Panc1 (cell line): ENCODE results near the gene SOD1. TPM values are rescaled to one million over a fixed set of nuclear protein-coding genes. Genes with fewer than 3 reads are reported as not detected.

Source experiments
- ATAC-seq: fragments of 200-7000 bp; cut with Tn5 transposase; 2 replicates; pipeline ENCODE4 v1.9.1; 2020; ENCODE audit warnings: mild to moderate bottlenecking, moderate library complexity
- BruUV-seq: library from RNA; stranded (reverse); fragments of 400-500 nt; replicated peaks from 2 replicates; lab custom pipeline; 2021; lab: Mats Ljungman, UMichigan
- CTCF ChIA-PET: fragments of 300-600 bp; sonication (Branson Sonifier 250); formaldehyde crosslinking; loops from one replicate; lab custom pipeline; 2022; ENCODE audit warnings: antibody characterized with exemption; lab: Charles Lee
- POLR2A ChIA-PET: fragments of 300-600 bp; sonication (Branson Sonifier 250); formaldehyde crosslinking; loops from one replicate; lab custom pipeline; 2022; ENCODE audit warnings: antibody characterized with exemption; lab: Charles Lee
- DNase-seq: peaks from one replicate; pipeline ENCODE4 v3.0.0-alpha.2; 2010; ENCODE audit warnings: low read depth, low spot score
- H3K27ac ChIP-seq: 2 replicates; pipeline ENCODE4 v1.5.1; 2011; ENCODE audit warnings: mild to moderate bottlenecking, low read length, inconsistent platforms
- H3K27me3 ChIP-seq: fragments of 200-500 bp; sonication (Bioruptor generic); 2 replicates; pipeline ENCODE4 v1.6.0; 2014; ENCODE audit warnings: low read length, inconsistent platforms; ENCODE audit not compliant: control insufficient read depth, insufficient read depth
- H3K36me3 ChIP-seq: fragments of 200-500 bp; sonication (Bioruptor generic); 2 replicates; pipeline ENCODE4 v1.5.1; 2014; ENCODE audit warnings: inconsistent platforms, mild to moderate bottlenecking, low read length, moderate library complexity; ENCODE audit not compliant: control insufficient read depth, insufficient read depth
- H3K4me1 ChIP-seq: 2 replicates; pipeline ENCODE4 v1.5.1; 2011; ENCODE audit warnings: inconsistent platforms, mild to moderate bottlenecking, low read length, moderate library complexity; ENCODE audit not compliant: control insufficient read depth, insufficient read depth
- H3K4me3 ChIP-seq, 2 experiments: 2 replicates each; pipeline ENCODE4 v1.5.1; 2011 to 2012; ENCODE audit warnings: low read depth in 2 of 2, low read length in 2 of 2, mild to moderate bottlenecking in 2 of 2, inconsistent platforms in 1 of 2, moderate library complexity in 1 of 2
- H3K9me3 ChIP-seq: fragments of 200-500 bp; sonication (Bioruptor generic); 2 replicates; pipeline ENCODE4 v1.5.1; 2014; ENCODE audit warnings: low read depth, mild to moderate bottlenecking, inconsistent platforms, low read length, moderate library complexity; ENCODE audit not compliant: control insufficient read depth, insufficient read depth
- CTCF ChIP-seq: fragments of 450-650 bp; IDR thresholded peaks from 2 replicates; pipeline ENCODE4 v1.5.1; 2017; ENCODE audit warnings: mild to moderate bottlenecking
- POLR2AphosphoS5 ChIP-seq: IDR thresholded peaks from 2 replicates; pipeline ENCODE4 v1.6.1; 2012; ENCODE audit warnings: mild to moderate bottlenecking, low read depth, low read length, moderate library complexity
- REST ChIP-seq, 2 experiments: IDR thresholded peaks; 2 replicates each; pipeline ENCODE4 v1.6.1; 2011 to 2012; ENCODE audit warnings: low read depth in 2 of 2, control low read depth in 1 of 2, low read length in 1 of 2, mild to moderate bottlenecking in 1 of 2, moderate library complexity in 1 of 2; ENCODE audit not compliant: insufficient read depth in 1 of 2
- SIN3A ChIP-seq: IDR thresholded peaks from 2 replicates; pipeline ENCODE4 v1.6.1; 2012; ENCODE audit warnings: low read depth, mild to moderate bottlenecking, low read length, moderate library complexity, borderline replicate concordance; ENCODE audit not compliant: insufficient read depth
- TCF7L2 ChIP-seq: IDR thresholded peaks from 2 replicates; pipeline ENCODE4 v1.6.1; 2011; ENCODE audit warnings: mild to moderate bottlenecking, low read depth, low read length, inconsistent platforms
- in situ Hi-C: cut with HindIII; loops from 2 replicates; pipeline ENCODE4 v1.10.0; 2016; ENCODE audit warnings: low sequenced_read_pairs, low pct_unique_long_range_greater_than_20kb
- intact Hi-C: fragments of 100-400 bp; cut with micrococcal nuclease; formaldehyde crosslinking; loops from one replicate; pipeline ENCODE4 v1.10.0; 2022; ENCODE audit not compliant: unreplicated experiment
- total RNA-seq: library from RNA; stranded (reverse); gene quantifications from one replicate; pipeline ENCODE4 v1.2.1, GENCODE V29; 2021; ENCODE audit not compliant: unreplicated experiment

Gene SOD1
- total RNA-seq, 1 experiment from 2014 or later, result 221 TPM

GRCh38 chr21:31636874-31637273, 22.6 kb upstream of the SOD1 start:
- ChIA-PET POLR2A (interaction anchor here (0.7 kb wide), 1 partner anchor 434 kb away, joined by 8 read pairs; no protein-coding TSS in a partner anchor), CTCF (no interaction called here)
- Histone ChIP-seq H3K4me3 (no peak overlapping the region), H3K27me3 (no peaks in the 10 kb centered on the region), H3K4me1 (no peaks in the 10 kb centered on the region), H3K36me3 (no peaks in the 10 kb centered on the region), H3K27ac (no peak overlapping the region), H3K9me3 (no peaks in the 10 kb centered on the region)
- DNase-seq, result no peak
- in situ Hi-C loops, result no loop called here
- intact Hi-C loops, result no loop called here
- no TSS peak for BruUV-seq
- no peak for TF ChIP-seq SIN3A
- TF ChIP-seq CTCF, result no peak
- TF ChIP-seq TCF7L2, result no peak
- no peak for TF ChIP-seq POLR2AphosphoS5
- no peak for TF ChIP-seq REST (IDR thresholded peaks at IDR 0.05; ENCODE audit: insufficient read depth in 1 of 2, low read depth in 2 of 2, low read length in 1 of 2)
- ATAC-seq, result no peak

- in situ Hi-C loops (no loop called here), intact Hi-C loops (no loop called here)
- Histone ChIP-seq H3K27ac (no peak overlapping the region), H3K4me3 (no peak overlapping the region), H3K4me1 (no peaks in the 10 kb centered on the region), H3K36me3 (no peaks in the 10 kb centered on the region), H3K9me3 (no peaks in the 10 kb centered on the region), H3K27me3 (no peaks in the 10 kb centered on the region)
- DNase-seq, result no peak
- TF ChIP-seq CTCF, result no peak
- no peak for TF ChIP-seq TCF7L2
- no peak for TF ChIP-seq SIN3A
- no peak for TF ChIP-seq POLR2AphosphoS5
- TF ChIP-seq REST (IDR thresholded peaks at IDR 0.05; ENCODE audit: insufficient read depth in 1 of 2, low read depth in 2 of 2, low read length in 1 of 2), result no peak
- POLR2A ChIA-PET, result no interaction called here
- no TSS peak for BruUV-seq
- CTCF ChIA-PET, result interaction anchor here (0.6 kb wide), 1 partner anchor 79 kb away, joined by 3 read pairs; no protein-coding TSS in a partner anchor
- ATAC-seq, result no peak
These were observed 18.0 kb upstream of the SOD1 start for GRCh38 chr21:31641416-31641922.
